ENCODE measurements around the gene LENG9. TPM values are rescaled to one million over a fixed set of nuclear protein-coding genes. Genes with fewer than 3 reads are reported as not detected.
"Not testable (repeated sequence)": the region's sequence is repeated elsewhere in the genome, so short reads cannot be mapped to it uniquely, and the experiment has no call there.

The LENG9 gene
- total RNA-seq, 1 donor from 2014 or later = 3.7 TPM

DNA sequence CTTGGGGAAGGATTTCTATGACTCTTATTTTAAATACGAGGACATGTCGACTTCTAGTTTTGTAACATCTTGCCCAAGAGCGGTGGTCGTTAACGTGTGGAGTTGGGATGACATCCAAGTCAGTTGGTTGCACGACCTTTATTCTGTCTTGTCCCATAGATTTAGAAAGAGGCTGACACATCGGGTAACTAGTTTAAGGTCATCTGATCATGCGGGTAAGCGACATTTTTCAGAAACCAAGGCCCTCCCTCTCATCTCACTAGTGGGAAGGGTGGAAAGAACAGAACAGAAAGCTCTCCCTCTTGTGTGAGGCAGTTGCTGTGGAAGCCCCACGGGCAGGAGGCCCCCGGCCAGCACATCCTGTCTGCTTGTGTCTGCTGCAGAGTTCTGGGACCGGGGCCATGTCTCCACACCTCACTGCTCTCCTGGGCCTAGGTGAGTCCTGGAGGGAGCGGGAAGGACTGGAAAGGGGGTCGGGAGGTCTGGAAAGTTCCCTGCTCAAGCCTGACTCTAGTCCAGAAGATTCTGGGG is 39.0 kb upstream of the LENG9 start, which contains the start of gene LAIR2:
Gene LAIR2, plus strand, starts transcription at position 314 of the 531 bp plus-strand sequence. Its CDS starts 88 bp downstream, at position 402.
- no peak for FAIRE-seq

GRCh38 chr19:54498451-54498772 is 34.8 kb upstream of the LENG9 start:
- H4K20me1 ChIP-seq (ENCODE audit: insufficient read depth, low read length); H3K79me2 ChIP-seq (ENCODE audit: insufficient read depth, low read length); H3K4me3 ChIP-seq (ENCODE audit: insufficient read depth, low read depth, low read length); H3K4me3 Mint-ChIP-seq (ENCODE audit: unreplicated experiment); H3K9me3 Mint-ChIP-seq (ENCODE audit: unreplicated experiment); H3K4me2 ChIP-seq (ENCODE audit: low read length); H3K27me3 ChIP-seq (ENCODE audit: insufficient read depth, low read length); H3K36me3 ChIP-seq (ENCODE audit: insufficient read depth, low read length); H3K4me1 ChIP-seq (ENCODE audit: insufficient read depth, low read length); H3K27me3 Mint-ChIP-seq (ENCODE audit: low read depth, unreplicated experiment); H3K9ac ChIP-seq (ENCODE audit: low read length); DNase-seq (ENCODE audit: low read depth); H3K27ac ChIP-seq (ENCODE audit: low read depth, low read length); FAIRE-seq; H3K27ac Mint-ChIP-seq (ENCODE audit: unreplicated experiment); H3K9me3 ChIP-seq (ENCODE audit: insufficient read depth, low read depth, low read length); H3K4me1 Mint-ChIP-seq (ENCODE audit: low read depth, unreplicated experiment); H3K36me3 Mint-ChIP-seq (ENCODE audit: low read depth, unreplicated experiment); H2AFZ ChIP-seq (ENCODE audit: low read depth, low read length): not testable (repeated sequence)

More for the DNA sequence above, 39.0 kb upstream of the LENG9 start, which contains the start of gene LAIR2:
- peaks cover 1% of the 10 kb centered on the region for H3K27me3 Mint-ChIP-seq (ENCODE audit: low read depth, unreplicated experiment)
- H3K4me1 Mint-ChIP-seq (ENCODE audit: low read depth, unreplicated experiment) = no peaks in the 10 kb centered on the region
- no peak within 1 kb of the TSS for H3K4me3 Mint-ChIP-seq (ENCODE audit: unreplicated experiment)
- Histone ChIP-seq H4K20me1 (ENCODE audit: insufficient read depth, low read length) (no peaks in the 10 kb centered on the region), H3K9ac (ENCODE audit: low read length) (no peak within 1 kb of the TSS), H2AFZ (ENCODE audit: low read depth, low read length) (no peak within 1 kb of the TSS), H3K36me3 (ENCODE audit: insufficient read depth, low read length) (no peaks in the 10 kb centered on the region), H3K4me3 (ENCODE audit: insufficient read depth, low read depth, low read length) (no peak within 1 kb of the TSS), H3K9me3 (ENCODE audit: insufficient read depth, low read depth, low read length) (no peaks in the 10 kb centered on the region), H3K27ac (ENCODE audit: low read depth, low read length) (no peak within 1 kb of the TSS), H3K79me2 (ENCODE audit: insufficient read depth, low read length) (no peaks in the 10 kb centered on the region), H3K27me3 (ENCODE audit: insufficient read depth, low read length) (no peaks in the 10 kb centered on the region), H3K4me1 (ENCODE audit: insufficient read depth, low read length) (no peaks in the 10 kb centered on the region), H3K4me2 (ENCODE audit: low read length) (no peak within 1 kb of the TSS)
- H3K27ac Mint-ChIP-seq (ENCODE audit: unreplicated experiment) = no peak within 1 kb of the TSS
- no peaks in the 10 kb centered on the region for H3K36me3 Mint-ChIP-seq (ENCODE audit: low read depth, unreplicated experiment)
- DNase-seq (ENCODE audit: low read depth) = no peak
- TF ChIP-seq, protein P1, sequence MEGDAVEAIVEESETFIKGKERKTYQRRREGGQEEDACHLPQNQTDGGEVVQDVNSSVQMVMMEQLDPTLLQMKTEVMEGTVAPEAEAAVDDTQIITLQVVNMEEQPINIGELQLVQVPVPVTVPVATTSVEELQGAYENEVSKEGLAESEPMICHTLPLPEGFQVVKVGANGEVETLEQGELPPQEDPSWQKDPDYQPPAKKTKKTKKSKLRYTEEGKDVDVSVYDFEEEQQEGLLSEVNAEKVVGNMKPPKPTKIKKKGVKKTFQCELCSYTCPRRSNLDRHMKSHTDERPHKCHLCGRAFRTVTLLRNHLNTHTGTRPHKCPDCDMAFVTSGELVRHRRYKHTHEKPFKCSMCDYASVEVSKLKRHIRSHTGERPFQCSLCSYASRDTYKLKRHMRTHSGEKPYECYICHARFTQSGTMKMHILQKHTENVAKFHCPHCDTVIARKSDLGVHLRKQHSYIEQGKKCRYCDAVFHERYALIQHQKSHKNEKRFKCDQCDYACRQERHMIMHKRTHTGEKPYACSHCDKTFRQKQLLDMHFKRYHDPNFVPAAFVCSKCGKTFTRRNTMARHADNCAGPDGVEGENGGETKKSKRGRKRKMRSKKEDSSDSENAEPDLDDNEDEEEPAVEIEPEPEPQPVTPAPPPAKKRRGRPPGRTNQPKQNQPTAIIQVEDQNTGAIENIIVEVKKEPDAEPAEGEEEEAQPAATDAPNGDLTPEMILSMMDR (IDR thresholded peaks at IDR 0.05; ENCODE audit: insufficient read depth, low read depth, low read length) = no peak
- no peak for TF ChIP-seq EZH2 (IDR thresholded peaks at IDR 0.05; ENCODE audit: insufficient read depth, low read length)
- peaks cover 11% of the 10 kb centered on the region for H3K9me3 Mint-ChIP-seq (ENCODE audit: unreplicated experiment)

- not testable (repeated sequence) for H3K9me3 ChIP-seq (ENCODE audit: insufficient read depth, low read depth, low read length); H3K27me3 Mint-ChIP-seq (ENCODE audit: low read depth, unreplicated experiment); H3K4me3 ChIP-seq (ENCODE audit: insufficient read depth, low read depth, low read length); H3K4me2 ChIP-seq (ENCODE audit: low read length); H3K36me3 ChIP-seq (ENCODE audit: insufficient read depth, low read length); H3K79me2 ChIP-seq (ENCODE audit: insufficient read depth, low read length); H3K27ac Mint-ChIP-seq (ENCODE audit: unreplicated experiment); H3K27me3 ChIP-seq (ENCODE audit: insufficient read depth, low read length); H2AFZ ChIP-seq (ENCODE audit: low read depth, low read length); DNase-seq (ENCODE audit: low read depth); H3K4me1 Mint-ChIP-seq (ENCODE audit: low read depth, unreplicated experiment); H3K36me3 Mint-ChIP-seq (ENCODE audit: low read depth, unreplicated experiment); FAIRE-seq; H3K9me3 Mint-ChIP-seq (ENCODE audit: unreplicated experiment); H3K4me3 Mint-ChIP-seq (ENCODE audit: unreplicated experiment); H3K4me1 ChIP-seq (ENCODE audit: insufficient read depth, low read length); H4K20me1 ChIP-seq (ENCODE audit: insufficient read depth, low read length); H3K27ac ChIP-seq (ENCODE audit: low read depth, low read length); H3K9ac ChIP-seq (ENCODE audit: low read length)
These were observed 34.3 kb upstream of the LENG9 start for GRCh38 chr19:54497747-54498450.

GRCh38 chr19:54495284-54495683 is 31.7 kb upstream of the LENG9 start:
- not testable (repeated sequence) for DNase-seq (ENCODE audit: low read depth); H3K27ac ChIP-seq (ENCODE audit: low read depth, low read length); H3K79me2 ChIP-seq (ENCODE audit: insufficient read depth, low read length); H3K4me3 ChIP-seq (ENCODE audit: insufficient read depth, low read depth, low read length); H3K36me3 Mint-ChIP-seq (ENCODE audit: low read depth, unreplicated experiment); H3K27ac Mint-ChIP-seq (ENCODE audit: unreplicated experiment); H3K4me3 Mint-ChIP-seq (ENCODE audit: unreplicated experiment); H3K9ac ChIP-seq (ENCODE audit: low read length); H3K27me3 ChIP-seq (ENCODE audit: insufficient read depth, low read length); H3K9me3 ChIP-seq (ENCODE audit: insufficient read depth, low read depth, low read length); H3K27me3 Mint-ChIP-seq (ENCODE audit: low read depth, unreplicated experiment); H3K36me3 ChIP-seq (ENCODE audit: insufficient read depth, low read length); FAIRE-seq; H3K4me2 ChIP-seq (ENCODE audit: low read length); H2AFZ ChIP-seq (ENCODE audit: low read depth, low read length); H3K4me1 Mint-ChIP-seq (ENCODE audit: low read depth, unreplicated experiment); H3K4me1 ChIP-seq (ENCODE audit: insufficient read depth, low read length); H4K20me1 ChIP-seq (ENCODE audit: insufficient read depth, low read length)
- peaks cover 16% of the 10 kb centered on the region for H3K9me3 Mint-ChIP-seq (ENCODE audit: unreplicated experiment)
